GM18498 (cell line): Measurements from ENCODE around the gene MCM9.
"Not testable (repeated sequence)": the region's sequence is repeated elsewhere in the genome, so short reads cannot be mapped to it uniquely, and the experiment has no call there.

Experiments
- ATAC-seq: cut with Tn5 transposase; IDR thresholded peaks from one replicate; pipeline ENCODE4 v1.9.1; 2021; ENCODE audit warnings: mild to moderate bottlenecking, moderate library complexity; ENCODE audit not compliant: unreplicated experiment

Gene MCM9

DNA sequence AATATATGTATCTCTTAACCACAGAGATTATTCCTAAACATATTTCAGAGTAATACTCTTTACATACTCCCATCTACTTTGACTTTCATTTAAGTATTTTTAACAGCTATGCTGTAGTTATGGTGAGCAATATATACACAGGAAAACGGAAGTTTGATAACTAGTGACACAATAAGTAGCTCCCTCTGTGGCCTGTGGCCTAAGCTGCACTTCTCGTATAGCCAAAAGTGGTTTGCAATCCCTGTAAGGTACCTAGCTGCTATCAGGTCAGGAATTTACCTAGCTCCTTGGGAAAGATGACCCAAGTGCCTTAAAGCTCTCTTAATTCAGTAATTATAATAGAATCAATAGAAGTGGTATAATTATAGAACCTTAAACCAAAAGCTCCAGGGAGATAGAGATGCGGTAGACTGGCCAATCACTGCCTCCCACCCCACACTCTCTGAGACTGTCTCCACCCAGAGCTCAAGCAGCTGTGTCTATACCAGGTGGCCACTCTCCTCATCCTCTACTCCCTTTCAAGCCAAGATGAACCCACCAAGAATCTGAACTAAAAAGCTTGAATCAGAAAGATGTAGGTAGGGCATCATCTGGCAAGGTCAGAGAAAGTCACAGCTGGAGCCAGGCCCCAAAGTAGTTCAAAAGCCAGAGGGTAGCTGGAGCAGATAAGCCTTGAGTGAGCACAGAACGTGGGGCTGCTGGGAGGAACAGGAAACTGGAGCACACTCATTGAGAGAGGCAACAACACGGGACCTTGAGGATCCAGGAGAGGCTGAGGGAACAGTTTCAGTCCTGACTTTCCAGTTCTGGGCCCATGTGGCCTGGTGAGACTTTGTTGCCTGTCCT is 125.9 kb downstream of the MCM9 start:
- peak; percentile 55 for ATAC-seq

DNA sequence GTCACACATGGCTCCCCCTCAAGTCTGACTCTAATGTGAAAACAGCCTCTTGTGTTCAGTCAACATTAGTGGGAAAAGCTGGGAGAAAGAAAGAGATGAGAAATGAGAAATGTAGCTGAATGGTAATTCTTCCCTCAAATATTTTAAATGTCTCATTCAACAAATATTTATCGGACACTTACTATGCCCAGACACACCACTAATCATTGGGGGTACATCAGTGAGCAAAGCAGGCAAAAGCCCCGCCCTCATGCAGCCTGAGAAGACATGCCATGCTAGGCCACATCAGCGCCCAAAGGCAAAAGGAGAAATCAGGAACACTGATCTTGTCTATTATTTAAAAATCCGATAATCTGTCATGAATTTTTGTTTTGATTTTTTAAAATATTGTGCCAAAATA is 130.9 kb downstream of the MCM9 start:
- ATAC-seq = no peak

DNA sequence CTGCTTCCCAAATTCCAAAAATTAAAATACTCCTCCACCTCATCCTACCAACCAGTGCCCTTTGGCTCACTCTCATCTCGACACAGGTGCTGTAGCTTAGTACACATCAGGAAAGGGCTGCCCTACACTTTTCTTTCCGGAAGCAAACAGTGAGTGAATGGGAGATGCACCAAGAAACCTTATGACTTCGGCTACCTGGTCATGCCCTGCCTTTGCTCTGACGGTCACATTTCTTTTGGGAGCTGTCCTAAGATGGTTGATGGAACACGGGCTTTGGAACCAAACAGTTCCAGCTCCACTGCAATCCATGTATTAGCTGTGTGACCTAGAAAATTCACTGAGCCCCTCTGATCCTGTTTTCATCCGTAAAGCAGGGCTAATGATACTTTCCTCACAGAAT is 133.7 kb downstream of the MCM9 start:
- ATAC-seq = no peak

DNA sequence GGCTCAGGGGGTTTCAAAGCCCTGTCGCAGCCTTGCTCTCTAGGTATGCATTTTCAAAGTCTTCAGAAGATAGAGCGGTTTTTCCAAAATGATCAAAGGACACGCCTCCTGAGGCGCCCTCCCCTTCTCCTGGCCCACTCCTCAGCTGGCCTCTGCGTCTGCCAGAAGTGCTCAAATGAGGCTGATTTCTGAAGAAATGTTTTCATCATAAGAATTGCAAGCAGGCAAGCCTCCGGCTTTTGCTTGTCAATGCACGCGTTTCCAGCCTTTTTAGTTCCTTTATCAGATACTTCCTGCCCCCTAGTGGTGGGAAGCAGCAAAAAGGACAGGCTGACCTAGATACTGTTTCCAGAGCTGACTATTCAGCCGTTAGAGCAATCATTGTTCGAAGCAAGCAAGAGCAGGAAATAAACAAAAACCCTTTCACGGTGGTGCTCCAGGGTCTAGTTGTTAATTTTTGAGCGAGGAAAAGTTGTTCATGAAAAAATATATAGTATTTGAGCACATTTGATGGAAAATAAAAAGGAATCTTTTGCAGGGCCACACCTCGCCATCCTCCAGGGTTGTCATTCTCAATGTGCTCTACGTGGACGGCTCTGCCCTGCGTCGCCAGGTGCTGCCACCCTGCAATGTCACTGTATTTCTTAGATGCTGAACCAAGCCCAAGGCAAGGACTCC is 134.4 kb downstream of the MCM9 start:
- ATAC-seq = peak; percentile 89

DNA sequence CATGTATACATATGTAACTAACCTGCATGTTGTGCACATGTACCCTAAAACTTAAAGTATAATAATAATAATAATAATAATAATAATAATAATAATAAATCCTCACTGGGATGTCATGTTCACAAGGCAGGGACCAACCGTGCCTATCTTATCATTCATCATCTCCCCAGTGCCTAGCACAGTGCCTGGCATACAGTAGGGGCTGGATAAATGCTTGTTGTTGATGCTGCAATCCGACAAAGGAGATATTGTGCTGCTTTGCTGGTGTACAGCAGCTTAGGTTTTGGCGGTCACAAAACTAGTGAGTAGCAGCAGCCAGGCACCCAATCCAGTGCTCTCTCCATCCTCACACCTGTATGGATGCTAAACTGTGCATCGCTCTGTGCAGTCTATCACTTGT is 135.1 kb downstream of the MCM9 start:
- no peak for ATAC-seq

DNA sequence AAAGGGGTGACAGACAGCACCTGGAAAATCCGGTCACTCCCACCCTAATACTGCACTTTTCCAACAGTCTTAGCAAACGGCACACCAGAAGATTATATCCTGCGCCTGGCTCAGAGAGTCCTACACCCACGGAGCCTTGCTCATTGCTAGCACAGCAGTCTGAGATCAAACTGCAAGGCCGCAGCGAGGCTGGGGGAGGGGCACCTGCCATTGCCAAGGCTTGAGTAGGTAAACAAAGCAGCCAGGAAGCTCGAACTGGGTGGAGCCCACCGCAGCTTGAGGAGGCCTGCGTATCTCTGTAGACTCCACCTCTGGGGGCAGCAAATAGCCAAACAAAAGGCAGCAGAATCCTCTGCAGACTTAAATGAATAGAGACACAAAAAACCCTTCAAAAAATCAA is 138.4 kb downstream of the MCM9 start:
- ATAC-seq = not testable (repeated sequence)

DNA sequence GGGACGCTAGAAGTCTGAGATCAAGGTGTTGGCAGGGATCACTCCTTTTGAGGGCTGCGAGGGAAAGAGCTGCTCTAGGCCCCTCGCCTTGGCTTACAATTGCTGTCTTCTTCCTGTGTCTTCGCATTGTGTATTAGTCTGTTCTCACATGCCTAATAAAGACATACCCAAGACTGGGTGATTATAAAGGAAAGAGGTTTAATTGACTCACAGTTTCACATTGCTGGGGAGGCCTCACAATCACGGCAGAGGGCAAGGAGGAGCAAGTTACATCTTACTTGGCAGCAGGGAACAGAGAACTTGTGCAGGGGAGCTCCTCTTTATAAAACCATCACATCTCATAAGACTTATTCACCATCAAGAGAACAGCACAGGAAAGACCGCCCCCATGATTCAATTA is 143.5 kb downstream of the MCM9 start:
- ATAC-seq = no peak

DNA sequence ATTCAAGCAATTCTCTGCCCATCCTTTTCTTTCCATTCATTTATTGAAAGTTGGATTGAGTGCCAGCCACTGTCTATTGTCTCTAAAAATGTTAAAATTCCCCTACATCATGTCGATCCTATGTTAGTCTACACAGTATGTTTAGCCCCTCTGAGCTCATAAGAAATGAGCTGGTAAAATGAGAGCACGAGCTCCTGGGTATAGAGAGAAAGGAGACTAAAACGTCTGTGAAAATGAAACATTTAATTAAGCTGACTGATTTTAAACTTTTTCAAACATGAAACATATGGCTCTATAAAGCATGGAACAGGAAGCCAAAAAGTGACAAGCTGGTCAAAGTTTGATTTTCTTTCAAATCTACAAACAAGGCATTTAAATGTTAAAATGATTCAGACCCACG is 145.0 kb downstream of the MCM9 start:
- ATAC-seq = no peak

DNA sequence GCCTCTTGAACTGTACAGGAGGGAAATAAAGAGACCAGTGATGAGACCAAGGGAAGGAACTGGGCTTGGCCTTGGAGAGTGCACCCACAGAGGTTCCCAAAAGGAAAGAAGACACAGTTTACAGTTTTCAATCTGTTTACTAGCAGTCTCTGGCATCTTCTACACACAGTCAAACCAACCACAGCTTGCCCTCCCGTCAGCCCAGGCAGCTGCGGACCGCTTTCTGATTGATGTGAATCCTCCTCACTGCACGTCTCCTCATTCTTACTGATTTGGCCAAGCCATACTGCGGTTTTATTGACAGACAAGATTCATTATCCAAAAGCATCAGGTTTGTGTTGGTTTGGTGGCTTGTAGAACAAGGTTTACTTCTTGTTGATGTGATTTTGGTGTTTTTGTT is 145.5 kb downstream of the MCM9 start:
- ATAC-seq = no peak

DNA sequence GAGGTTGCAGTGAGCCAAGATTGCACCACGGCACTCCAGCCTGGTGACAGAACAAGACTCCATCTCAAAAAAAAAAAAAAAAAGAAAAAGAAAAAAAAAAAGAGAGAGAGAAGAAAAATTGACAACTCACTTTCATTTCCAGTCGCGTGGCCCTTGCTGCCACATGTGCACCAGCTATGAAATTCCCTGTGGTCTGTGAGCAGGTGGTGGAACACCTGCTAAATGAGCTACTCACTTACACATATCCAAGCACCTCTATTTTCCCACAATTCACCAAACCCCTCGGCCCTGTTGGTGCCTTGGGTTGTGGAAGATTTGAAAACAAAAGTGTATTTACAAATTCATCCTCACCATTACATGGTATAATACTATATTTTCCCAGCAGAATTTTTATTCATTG is 146.3 kb downstream of the MCM9 start:
- ATAC-seq = no peak

DNA sequence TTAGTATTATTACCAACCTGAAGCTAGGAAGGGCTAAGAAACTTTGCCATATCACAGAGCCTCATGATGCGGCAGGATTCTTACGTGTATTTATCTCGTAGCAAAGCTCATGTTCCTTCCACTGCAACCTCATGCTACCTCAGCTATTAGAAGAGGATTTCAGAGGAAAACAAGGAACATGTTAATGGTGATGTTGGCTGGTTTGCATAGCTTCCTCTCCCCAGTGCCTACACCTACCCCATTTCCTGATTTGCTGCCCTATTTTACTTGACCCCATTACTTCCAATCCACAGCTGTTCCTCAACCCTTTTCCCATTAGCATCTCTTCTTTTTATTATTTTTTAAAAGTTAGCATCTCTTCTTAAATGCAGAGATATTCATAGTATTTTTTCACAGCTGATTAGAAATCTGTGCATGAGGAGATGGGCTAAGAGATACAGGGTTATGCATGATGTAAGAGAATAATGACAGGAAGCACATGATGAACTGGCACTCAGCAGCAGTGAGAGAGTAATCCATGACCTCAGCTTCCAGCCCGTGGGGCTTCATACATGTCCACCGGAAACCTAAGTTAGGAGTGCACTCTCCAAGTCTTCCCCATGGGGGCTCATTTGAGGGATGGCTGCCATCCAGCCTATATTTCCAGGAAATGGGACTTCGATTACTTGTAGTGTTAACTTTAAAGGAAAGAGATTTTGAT is 147.1 kb downstream of the MCM9 start:
- ATAC-seq = no peak

DNA sequence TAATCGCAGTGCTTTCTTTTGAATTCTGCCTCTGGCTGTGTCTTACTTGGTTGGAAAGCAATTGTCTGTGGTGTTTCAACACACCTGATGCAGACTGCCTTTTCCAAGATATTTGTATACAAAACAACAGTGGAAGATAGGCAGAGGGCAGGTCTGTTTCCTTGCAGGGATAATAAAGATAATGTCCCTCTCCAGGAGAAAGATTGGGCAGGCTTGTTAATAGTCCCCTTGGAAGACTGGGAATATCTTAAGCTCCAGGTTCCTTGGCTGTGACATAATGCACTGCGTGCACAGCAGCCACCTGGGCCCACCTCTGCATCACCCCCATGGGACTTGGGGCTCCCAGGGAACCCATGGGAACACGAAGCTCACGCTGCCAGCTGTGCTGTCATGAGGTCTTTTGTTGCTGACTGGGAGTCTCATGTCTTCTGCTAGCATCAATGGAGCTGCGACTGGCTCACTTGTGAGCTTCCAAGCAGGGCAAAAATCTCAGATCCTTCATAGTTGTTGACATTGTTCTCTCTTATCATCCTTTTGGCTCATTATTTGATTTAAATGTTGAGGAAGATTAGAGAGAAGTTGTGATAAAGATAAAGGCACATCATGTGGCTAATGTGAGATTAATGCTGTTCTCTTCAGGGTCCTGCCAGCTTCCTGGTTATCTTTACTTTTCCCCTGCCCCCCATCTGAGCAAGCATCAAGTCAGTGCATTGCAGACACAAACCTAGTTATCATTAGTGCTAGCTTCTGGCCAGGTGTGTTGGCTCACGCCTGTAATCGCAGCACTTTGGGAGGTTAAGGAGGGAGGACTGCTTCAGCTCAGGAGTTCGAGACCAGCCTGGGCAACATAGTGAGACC is 148.1 kb downstream of the MCM9 start:
- ATAC-seq = no peak

DNA sequence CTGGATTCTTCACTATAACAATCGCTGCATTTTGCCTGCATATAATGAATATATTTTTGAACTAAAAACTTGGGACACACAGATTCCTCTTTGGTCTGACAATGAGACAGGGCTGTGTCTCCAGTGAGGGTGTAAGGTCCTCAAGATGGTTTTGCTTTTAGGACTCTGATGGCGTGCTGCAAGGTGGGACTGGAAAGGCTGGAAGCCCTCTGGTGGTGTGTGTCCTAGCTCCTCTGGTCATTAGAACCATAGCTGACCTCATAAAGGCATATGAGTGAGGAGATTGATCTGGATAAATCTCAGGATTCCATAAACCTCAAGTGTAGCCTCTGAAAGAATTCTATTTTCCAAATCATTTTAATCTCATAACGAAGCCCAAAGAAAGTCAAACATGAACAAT is 149.4 kb downstream of the MCM9 start:
- no peak for ATAC-seq

DNA sequence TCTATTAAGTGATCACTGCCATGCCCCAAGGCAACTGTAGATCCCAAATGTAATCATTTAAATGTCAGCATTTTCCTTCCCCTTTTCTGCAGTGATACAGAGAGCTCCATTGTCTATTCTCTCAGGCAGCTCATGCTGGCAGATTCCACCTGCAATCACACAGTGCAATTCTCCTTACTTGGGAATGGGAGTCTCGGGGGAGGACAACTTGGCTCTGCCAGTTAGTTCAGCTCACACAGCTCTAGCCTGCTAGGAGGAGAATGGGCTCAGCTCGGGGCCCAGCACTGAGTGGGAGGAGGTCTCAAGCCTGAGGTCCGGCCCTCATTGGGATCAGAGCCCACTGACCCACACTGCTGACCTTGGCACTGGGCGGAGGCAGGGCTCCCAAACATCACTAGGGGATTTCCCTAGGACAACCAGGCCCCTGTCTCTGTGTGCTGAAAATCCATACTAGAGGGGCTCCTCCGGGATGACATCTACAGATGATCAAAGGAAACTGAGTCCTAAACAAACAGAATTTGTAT is 150.3 kb downstream of the MCM9 start:
- no peak for ATAC-seq

DNA sequence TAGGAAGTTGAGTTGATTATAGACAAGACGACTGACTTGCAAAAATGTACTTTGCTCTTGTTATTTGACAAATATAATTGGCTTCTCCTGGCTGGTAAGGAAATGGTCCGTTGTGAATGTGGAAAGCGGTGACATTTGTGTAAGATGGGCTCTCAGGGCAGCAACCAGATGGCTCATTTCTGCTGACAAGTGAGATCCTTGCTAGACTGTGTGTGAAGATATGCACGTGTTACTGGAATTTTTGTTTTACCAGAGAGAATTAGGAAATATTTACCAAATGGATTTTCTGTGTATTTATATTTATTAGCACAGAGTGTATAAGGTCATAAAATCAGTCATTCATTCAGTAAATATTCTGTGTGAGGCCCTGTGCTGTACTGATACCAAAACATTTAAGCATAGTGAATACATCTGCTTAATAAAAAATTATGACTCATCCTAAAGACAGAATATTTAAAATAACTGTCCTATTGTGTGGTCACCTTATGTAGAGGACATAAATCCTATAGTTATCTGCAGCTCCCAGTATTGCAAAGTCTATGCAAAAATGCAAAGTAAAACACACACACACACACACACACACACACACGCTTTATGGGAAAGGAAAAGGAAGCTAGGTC is 150.9 kb downstream of the MCM9 start:
- no peak for ATAC-seq

DNA sequence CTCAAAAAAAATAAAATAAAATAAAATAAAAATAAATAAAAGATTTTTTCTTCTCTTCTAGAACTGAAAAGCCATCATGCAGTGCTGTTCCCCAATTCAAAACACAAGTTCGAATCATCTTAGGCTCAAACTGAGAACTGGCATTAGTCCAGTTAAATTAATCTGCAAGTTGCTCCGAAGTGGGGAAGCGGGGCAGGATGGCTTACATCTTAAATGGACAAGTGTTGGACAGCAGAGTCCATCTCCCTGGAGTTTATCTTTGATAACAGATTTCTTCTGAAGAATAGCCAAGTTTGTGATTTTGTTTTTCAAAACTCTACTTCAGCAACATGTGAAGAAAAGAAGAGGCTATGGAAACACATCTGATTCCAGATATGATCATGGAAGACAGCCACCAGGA is 152.3 kb downstream of the MCM9 start:
- ATAC-seq = no peak

DNA sequence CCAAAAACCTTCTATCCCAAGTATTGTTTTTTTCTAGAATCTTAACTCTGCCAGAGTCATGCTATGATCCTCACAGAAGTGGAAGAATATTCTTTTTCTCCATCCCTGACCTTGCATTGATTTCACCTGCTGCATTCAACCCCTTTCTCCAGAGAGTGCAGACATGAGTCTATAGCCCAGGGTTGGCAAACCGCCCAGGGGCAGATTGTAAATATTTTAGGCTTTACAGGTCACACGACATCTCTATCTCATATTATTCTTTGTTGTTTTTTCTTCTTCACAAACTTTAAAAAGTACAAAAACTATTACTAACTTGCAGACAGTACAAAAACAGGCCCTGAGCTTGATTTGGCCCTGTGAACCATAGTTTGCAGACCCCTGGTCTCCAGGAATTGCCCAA is 153.1 kb downstream of the MCM9 start:
- no peak for ATAC-seq

DNA sequence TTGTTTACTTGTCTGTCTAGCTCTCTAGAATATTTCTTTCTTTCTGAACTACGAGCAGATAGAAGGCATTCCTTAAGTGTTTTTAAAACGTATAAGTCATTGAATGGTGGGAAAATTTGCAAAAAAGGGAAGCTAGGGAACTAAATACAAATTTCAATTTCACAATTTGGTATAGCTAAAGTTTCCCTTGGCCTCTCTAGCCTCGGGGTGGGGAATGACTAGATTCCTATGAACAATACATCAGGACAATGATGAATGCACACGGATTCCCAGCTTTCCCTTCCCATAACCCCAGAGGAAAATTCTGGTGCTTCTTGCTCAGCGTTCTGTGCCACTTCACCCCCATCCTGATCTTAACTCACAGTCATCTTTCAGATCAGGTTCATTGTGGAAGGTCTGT is 154.3 kb downstream of the MCM9 start:
- ATAC-seq = no peak

DNA sequence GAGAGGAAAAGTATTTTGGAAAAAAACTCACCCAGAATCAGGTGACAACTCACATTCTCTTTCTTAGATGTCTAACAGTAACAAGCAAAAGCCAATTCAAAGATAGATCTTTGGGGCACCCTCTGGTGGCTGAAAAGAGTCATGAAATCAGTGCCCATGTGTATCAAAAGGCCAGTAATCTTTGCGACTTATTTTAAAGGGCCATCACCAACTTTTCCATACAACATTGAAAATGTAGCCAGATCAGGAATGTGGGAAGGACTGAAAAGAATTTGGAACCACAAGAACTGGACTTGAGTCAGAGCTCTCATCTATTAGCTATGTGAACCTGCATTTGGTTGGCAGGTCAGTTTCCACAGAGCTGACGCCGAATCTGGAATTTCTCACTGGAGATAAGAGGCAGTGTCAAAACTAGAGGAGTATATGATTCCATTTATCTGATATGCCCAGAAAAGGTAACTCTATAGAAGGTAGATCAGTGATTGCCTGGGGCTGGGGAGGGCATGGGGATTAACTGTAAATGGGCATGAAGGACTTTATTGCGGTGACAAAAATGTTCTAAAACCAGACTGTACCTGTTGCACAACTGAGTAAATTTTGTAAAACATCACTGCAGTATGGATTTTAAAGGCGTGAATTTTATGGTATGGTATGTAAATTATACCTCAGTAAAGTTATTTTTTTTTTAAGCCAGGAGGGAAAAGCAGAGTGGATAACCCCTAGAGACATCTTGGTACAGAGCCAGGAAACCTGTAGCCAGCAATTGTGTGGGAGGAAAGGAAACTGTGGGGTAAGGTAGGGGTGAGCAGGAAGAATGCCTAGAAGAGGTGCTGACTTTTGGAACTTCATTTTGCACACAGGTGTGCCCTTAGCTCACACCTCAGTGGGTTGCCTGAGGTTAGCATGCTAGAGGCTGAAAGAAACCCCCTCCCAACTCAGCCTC is 158.1 kb downstream of the MCM9 start:
- ATAC-seq = peak; percentile 90
